RCC 7860 (cell line): Measurements from ENCODE around the gene GLRA3.
A peak's percentile ranks its signal among the peaks of the same experiment; 100 is the strongest.

Experiments used
- DNase-seq: peaks from one replicate; pipeline ENCODE4 v3.0.0-alpha.2; 2015; ENCODE audit warnings: low spot score
- FAIRE-seq: peaks from 2 replicates; lab custom pipeline; 2012; peaks lifted over from hg19 to GRCh38; lab: Jason Lieb, UNC

GLRA3 gene

GRCh38 chr4:174607792-174608191 lies 221.3 kb downstream of the GLRA3 start:
- no peak for FAIRE-seq
- no peak for DNase-seq

GRCh38 chr4:174604198-174604597 lies 224.8 kb downstream of the GLRA3 start:
- peak; percentile 18 for DNase-seq
- FAIRE-seq = no peak

GRCh38 chr4:174600391-174600790 lies 228.7 kb downstream of the GLRA3 start:
- DNase-seq (no peak), FAIRE-seq (no peak)

- FAIRE-seq (no peak), DNase-seq (no peak)
Observed at GRCh38 chr4:174598800-174599199, 230.2 kb downstream of the GLRA3 start.

GRCh38 chr4:174596513-174596912 lies 232.5 kb downstream of the GLRA3 start:
- no peak for DNase-seq
- no peak for FAIRE-seq

GRCh38 chr4:174595141-174595929 lies 233.7 kb downstream of the GLRA3 start:
- DNase-seq (no peak), FAIRE-seq (no peak)

GRCh38 chr4:174593701-174594100 lies 235.3 kb downstream of the GLRA3 start:
- FAIRE-seq = no peak

GRCh38 chr4:174592985-174593335 lies 236.1 kb downstream of the GLRA3 start:
- peak; percentile 74 for FAIRE-seq
- peak; percentile 70 for DNase-seq

More at GRCh38 chr4:174593701-174594100, 235.3 kb downstream of the GLRA3 start:
- no peak for DNase-seq

- FAIRE-seq = no peak
- no peak for DNase-seq
Observed at GRCh38 chr4:174592256-174592984, 236.6 kb downstream of the GLRA3 start.

- DNase-seq (no peak), FAIRE-seq (no peak)
Observed at GRCh38 chr4:174591243-174592021, 237.6 kb downstream of the GLRA3 start.

- DNase-seq (no peak), FAIRE-seq (no peak)
Observed at GRCh38 chr4:174590336-174590735, 238.7 kb downstream of the GLRA3 start.
